IPS DF 4.7 (cell line): ENCODE results near the gene P2RX1.
"Not testable (repeated sequence)": the region's sequence is repeated elsewhere in the genome, so short reads cannot be mapped to it uniquely, and the experiment has no call there.

Source experiments
- DNase-seq: peaks from one replicate; pipeline ENCODE4 v3.0.0-alpha.2; 2013; ENCODE audit warnings: low spot score; ENCODE audit errors: extremely low read depth

P2RX1 gene

GRCh38 chr17:3952186-3952585, 35.9 kb upstream of the P2RX1 start:
- DNase-seq: no peak

- no peak for DNase-seq
Observed at GRCh38 chr17:3951420-3951819, 35.2 kb upstream of the P2RX1 start.

GRCh38 chr17:3951003-3951402, 34.7 kb upstream of the P2RX1 start:
- DNase-seq: no peak

GRCh38 chr17:3950584-3950983, 34.3 kb upstream of the P2RX1 start:
- no peak for DNase-seq

GRCh38 chr17:3949418-3949817, 33.2 kb upstream of the P2RX1 start:
- DNase-seq: no peak

- not testable (repeated sequence) for DNase-seq
Observed at GRCh38 chr17:3948551-3948950, 32.3 kb upstream of the P2RX1 start.

- no peak for DNase-seq
Observed at GRCh38 chr17:3947318-3947810, 31.1 kb upstream of the P2RX1 start.

- DNase-seq: no peak
Observed at GRCh38 chr17:3946711-3947235, 30.5 kb upstream of the P2RX1 start.

- DNase-seq: no peak
Observed at GRCh38 chr17:3944485-3945388, 28.5 kb upstream of the P2RX1 start.

GRCh38 chr17:3943240-3943891, 27.1 kb upstream of the P2RX1 start:
- DNase-seq: no peak

- DNase-seq: no peak
Observed at GRCh38 chr17:3940965-3941698, 24.9 kb upstream of the P2RX1 start.

GRCh38 chr17:3937359-3937758, 21.1 kb upstream of the P2RX1 start:
- no peak for DNase-seq

- DNase-seq: no peak
Observed at GRCh38 chr17:3935825-3936355, 19.6 kb upstream of the P2RX1 start.

GRCh38 chr17:3935140-3935542, 18.9 kb upstream of the P2RX1 start:
- DNase-seq: no peak

GRCh38 chr17:3929764-3930163, 13.5 kb upstream of the P2RX1 start:
- no peak for DNase-seq

- DNase-seq: no peak
Observed at GRCh38 chr17:3929181-3929580, 12.9 kb upstream of the P2RX1 start.

- no peak for DNase-seq
Observed at GRCh38 chr17:3928406-3928805, 12.1 kb upstream of the P2RX1 start.

- no peak for DNase-seq
Observed at GRCh38 chr17:3927628-3928340, 11.5 kb upstream of the P2RX1 start.

GRCh38 chr17:3926860-3927627, 10.8 kb upstream of the P2RX1 start:
- no peak for DNase-seq
